HepG2 (cell line): ENCODE measurements around the gene C3orf18. TPM values are rescaled to one million over a fixed set of nuclear protein-coding genes. Genes with fewer than 3 reads are reported as not detected.

Experiments used
- ATAC-seq: fragments of 200-7000 bp; cut with Tn5 transposase; 3 replicates; pipeline ENCODE4 v1.9.1; 2020; ENCODE audit warnings: mild to moderate bottlenecking, moderate library complexity
- BruUV-seq: library from RNA; stranded (reverse); fragments of 400-500 nt; replicated peaks from 2 replicates; lab custom pipeline; 2021; lab: Mats Ljungman, UMichigan
- CTCF ChIA-PET: fragments of 300-600 bp; formaldehyde crosslinking; extraction: SDS; loops from one replicate; lab custom pipeline; 2021; ENCODE audit warnings: low total read pairs, inconsistent platforms, low intra/inter-chr PET ratio; lab: Yijun Ruan, JAX
- POLR2A ChIA-PET: fragments of 350-600 bp; sonication (Branson Sonifier 250); formaldehyde crosslinking; loops from one replicate; lab custom pipeline; 2020; ENCODE audit warnings: antibody characterized with exemption, inconsistent platforms; lab: Yijun Ruan, JAX
- DNase-seq: peaks from one replicate; pipeline ENCODE4 v3.0.0-alpha.2; 2015; ENCODE audit warnings: low spot score
- FAIRE-seq: peaks from 3 replicates; lab custom pipeline; 2011; peaks lifted over from hg19 to GRCh38; lab: Jason Lieb, UNC
- H2AFZ ChIP-seq: one replicate; pipeline ENCODE4 v1.6.1; 2011; ENCODE audit warnings: low read length, inconsistent platforms
- H3K27ac ChIP-seq: fragments of 300-600 bp; 3 replicates; pipeline ENCODE4 v1.8.0; 2011; ENCODE audit warnings: mixed run types, mild to moderate bottlenecking, mixed read lengths, low read length, inconsistent platforms; ENCODE audit not compliant: insufficient read depth; ENCODE audit errors: extremely low read length
- H3K27me3 ChIP-seq, 2 experiments: fragments of 200-600 bp in 1 of 2; 2 replicates in 1 of 2; 3 replicates in 1 of 2; pipeline versions ENCODE4 v1.6.0 to v1.8.0; 2011; ENCODE audit warnings: low read length in 2 of 2, mild to moderate bottlenecking in 2 of 2, moderate library complexity in 2 of 2, inconsistent platforms in 1 of 2; ENCODE audit not compliant: insufficient read depth in 2 of 2, control insufficient read depth in 1 of 2
- H3K36me3 ChIP-seq, 2 experiments: fragments of 200-600 bp in 1 of 2; replicated peaks in 1 of 2; 2 replicates in 1 of 2; 3 replicates in 1 of 2; pipeline versions ENCODE4 v1.5.1 to v1.8.0; 2011; ENCODE audit warnings: low read length in 2 of 2, inconsistent platforms in 1 of 2; ENCODE audit not compliant: insufficient read depth in 2 of 2, control insufficient read depth in 1 of 2
- H3K4me1 ChIP-seq: 2 replicates; pipeline ENCODE4 v1.5.1; 2012; ENCODE audit warnings: low read length, inconsistent platforms; ENCODE audit not compliant: insufficient read depth
- H3K4me2 ChIP-seq: 2 replicates; pipeline ENCODE4 v1.6.0; 2011; ENCODE audit warnings: low read depth, low read length, inconsistent platforms
- H3K4me3 ChIP-seq, 3 experiments: fragments of 200-600 bp in 1 of 3; sonication (generic), shearing (Covaris generic) in 1 of 3; replicated peaks in 1 of 3; 2 replicates each; pipeline ENCODE4 v1.5.1; 2011 to 2016; ENCODE audit warnings: low read length in 3 of 3, inconsistent platforms in 2 of 3, low read depth in 2 of 3, mild to moderate bottlenecking in 2 of 3, control low read depth in 1 of 3, mixed read lengths in 1 of 3; ENCODE audit not compliant: insufficient read depth in 1 of 3
- H3K79me2 ChIP-seq: one replicate; pipeline ENCODE4 v1.6.1; 2011; ENCODE audit warnings: low read length, inconsistent platforms; ENCODE audit not compliant: insufficient read depth
- H3K9ac ChIP-seq: 2 replicates; pipeline ENCODE4 v1.6.0; 2011; ENCODE audit warnings: mild to moderate bottlenecking, low read depth, low read length, inconsistent platforms; ENCODE audit not compliant: insufficient read depth
- H3K9me3 ChIP-seq: 2 replicates; pipeline ENCODE4 v1.5.1; 2012; ENCODE audit warnings: mild to moderate bottlenecking, low read length
- H4K20me1 ChIP-seq: 2 replicates; pipeline ENCODE4 v1.6.0; 2011; ENCODE audit warnings: inconsistent platforms, mild to moderate bottlenecking, low read length, moderate library complexity; ENCODE audit not compliant: insufficient read depth
- CC2D1A ChIP-seq: sonication (generic); formaldehyde crosslinking; IDR thresholded peaks from 2 replicates; pipeline ENCODE4 v1.8.1; 2023; ENCODE audit warnings: mild to moderate bottlenecking, missing genetic modification reagents
- ZFP36L2 ChIP-seq: sonication (generic); formaldehyde crosslinking; IDR thresholded peaks from 2 replicates; pipeline ENCODE4 v1.4.0; 2020; ENCODE audit warnings: missing genetic modification reagents
- WGBS: methylation state at CpG from one replicate; pipeline ENCODE4 v1.1.6; 2017; ENCODE audit warnings: low lambda C conversion rate; 5-methylcytosine and 5-hydroxymethylcytosine counted together
- in situ Hi-C: cut with HindIII; loops from 2 replicates; pipeline ENCODE4 v1.10.0; 2017; ENCODE audit warnings: low pct_unique_long_range_greater_than_20kb; ENCODE audit not compliant: extremely low pct_ligation_motif_present
- intact Hi-C: fragments of 100-400 bp; cut with micrococcal nuclease; formaldehyde crosslinking; loops from one replicate; pipeline ENCODE4 v1.10.0; 2022; ENCODE audit not compliant: unreplicated experiment
- polyA plus RNA-seq, 8 experiments: library from polyadenylated mRNA; depleted of rRNA in 3 of 8; stranded (reverse) in 7 of 8; unstranded in 1 of 8; fragments of >200 nt; fragmentation: Illumina TruSeq in 4 of 8; extraction: Trizol in 4 of 8; gene quantifications; 2 replicates each; pipeline versions ENCODE4 v1.2.1 to v1.2.3, GENCODE V29; 2011 to 2016; ENCODE audit warnings: low read depth in 4 of 8, missing spikeins in 1 of 8, mixed read lengths in 1 of 8; ENCODE audit not compliant: insufficient read depth in 1 of 8
- total RNA-seq, 5 experiments: library from RNA; depleted of rRNA; stranded (reverse); fragments of >200 nt; fragmentation: Illumina TruSeq; extraction: Trizol; gene quantifications; 2 replicates each; pipeline ENCODE4 v1.2.3, GENCODE V29; 2016; ENCODE audit warnings: low read depth in 1 of 5
- TF ChIP-seq, protein P1 (sequence below): sonication (generic); formaldehyde crosslinking; IDR thresholded peaks from 2 replicates; pipeline ENCODE4 v1.5.0; 2020; ENCODE audit warnings: mild to moderate bottlenecking, missing genetic modification reagents
- TF ChIP-seq, protein P2 (sequence below): sonication (generic); formaldehyde crosslinking; IDR thresholded peaks from 2 replicates; pipeline ENCODE4 v1.9.0; 2021; ENCODE audit warnings: missing genetic modification reagents, borderline replicate concordance

The C3orf18 gene
- total and polyA plus RNA-seq, 2 of the 13 experiments (the other 11 are each of a cell fraction or from before 2014, with no cell fraction given): 1.6 to 4.8 TPM

DNA sequence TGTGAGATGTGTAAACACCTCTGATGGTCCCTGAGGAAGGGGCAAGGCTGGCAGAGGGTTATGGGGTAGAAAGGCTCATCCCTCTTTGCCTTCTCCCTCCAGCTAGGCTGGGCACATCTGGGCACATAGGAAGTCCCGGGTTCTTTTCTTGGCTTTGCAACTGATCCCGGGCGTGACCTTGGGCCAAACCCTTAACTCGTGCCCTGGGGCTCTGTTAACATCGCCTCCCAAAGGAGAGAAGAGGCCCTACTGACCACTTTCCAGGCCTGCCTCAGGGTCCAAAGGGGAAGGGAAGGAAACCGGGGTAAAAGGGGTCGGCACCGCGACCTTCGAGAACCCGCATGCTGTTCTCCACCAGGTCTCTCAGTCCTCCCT, 549 bp downstream of the C3orf18 start (continued):
- TF ChIP-seq, protein P1, sequence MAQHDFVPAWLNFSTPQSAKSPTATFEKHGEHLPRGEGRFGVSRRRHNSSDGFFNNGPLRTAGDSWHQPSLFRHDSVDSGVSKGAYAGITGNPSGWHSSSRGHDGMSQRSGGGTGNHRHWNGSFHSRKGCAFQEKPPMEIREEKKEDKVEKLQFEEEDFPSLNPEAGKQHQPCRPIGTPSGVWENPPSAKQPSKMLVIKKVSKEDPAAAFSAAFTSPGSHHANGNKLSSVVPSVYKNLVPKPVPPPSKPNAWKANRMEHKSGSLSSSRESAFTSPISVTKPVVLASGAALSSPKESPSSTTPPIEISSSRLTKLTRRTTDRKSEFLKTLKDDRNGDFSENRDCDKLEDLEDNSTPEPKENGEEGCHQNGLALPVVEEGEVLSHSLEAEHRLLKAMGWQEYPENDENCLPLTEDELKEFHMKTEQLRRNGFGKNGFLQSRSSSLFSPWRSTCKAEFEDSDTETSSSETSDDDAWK: no peak
- TF ChIP-seq CC2D1A: no peak

DNA sequence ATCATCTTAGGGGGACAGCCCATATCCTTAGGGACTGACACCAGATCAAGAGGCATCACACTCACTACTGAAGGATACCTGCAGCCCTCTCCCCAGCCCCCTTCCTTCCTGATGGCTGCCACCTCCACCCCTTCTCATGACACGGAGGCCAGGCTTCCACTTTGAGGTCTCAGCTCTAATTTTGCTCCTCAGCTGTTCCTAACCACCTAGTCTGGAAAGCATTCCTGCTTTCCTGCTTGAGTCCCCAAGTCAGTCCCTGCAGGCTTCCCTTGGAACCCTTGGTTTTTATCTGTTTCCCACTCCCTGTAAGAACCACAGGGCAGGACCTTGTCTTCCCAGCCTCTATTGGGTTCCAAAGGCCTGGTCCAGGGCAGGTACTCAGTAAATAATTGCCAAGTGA, 3.2 kb downstream of the C3orf18 start:
- Histone ChIP-seq H3K4me1 (peaks cover 23% of the 10 kb centered on the region), H2AFZ (no peak overlapping the region), H3K4me2 (no peak overlapping the region), H3K9me3 (no peaks in the 10 kb centered on the region), H4K20me1 (no peaks in the 10 kb centered on the region), H3K36me3 (no peaks in the 10 kb centered on the region), H3K4me3 (no peak overlapping the region), H3K9ac (no peak overlapping the region), H3K27ac (no peak overlapping the region), H3K79me2 (no peaks in the 10 kb centered on the region)
- no peak for ATAC-seq
- POLR2A ChIA-PET: no interaction called here
- CTCF ChIA-PET: no interaction called here
- DNase-seq: no peak
- WGBS: 0% methylated on average over 1 of the region's 1 CpG
- intact Hi-C loops: no loop called here
- no peak for FAIRE-seq
- BruUV-seq: no TSS peak
- TF ChIP-seq ZFP36L2 (CRISPR knock-in tag): no peak
- TF ChIP-seq, protein P2, sequence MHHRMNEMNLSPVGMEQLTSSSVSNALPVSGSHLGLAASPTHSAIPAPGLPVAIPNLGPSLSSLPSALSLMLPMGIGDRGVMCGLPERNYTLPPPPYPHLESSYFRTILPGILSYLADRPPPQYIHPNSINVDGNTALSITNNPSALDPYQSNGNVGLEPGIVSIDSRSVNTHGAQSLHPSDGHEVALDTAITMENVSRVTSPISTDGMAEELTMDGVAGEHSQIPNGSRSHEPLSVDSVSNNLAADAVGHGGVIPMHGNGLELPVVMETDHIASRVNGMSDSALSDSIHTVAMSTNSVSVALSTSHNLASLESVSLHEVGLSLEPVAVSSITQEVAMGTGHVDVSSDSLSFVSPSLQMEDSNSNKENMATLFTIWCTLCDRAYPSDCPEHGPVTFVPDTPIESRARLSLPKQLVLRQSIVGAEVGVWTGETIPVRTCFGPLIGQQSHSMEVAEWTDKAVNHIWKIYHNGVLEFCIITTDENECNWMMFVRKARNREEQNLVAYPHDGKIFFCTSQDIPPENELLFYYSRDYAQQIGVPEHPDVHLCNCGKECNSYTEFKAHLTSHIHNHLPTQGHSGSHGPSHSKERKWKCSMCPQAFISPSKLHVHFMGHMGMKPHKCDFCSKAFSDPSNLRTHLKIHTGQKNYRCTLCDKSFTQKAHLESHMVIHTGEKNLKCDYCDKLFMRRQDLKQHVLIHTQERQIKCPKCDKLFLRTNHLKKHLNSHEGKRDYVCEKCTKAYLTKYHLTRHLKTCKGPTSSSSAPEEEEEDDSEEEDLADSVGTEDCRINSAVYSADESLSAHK (CRISPR knock-in tag): no peak
- TF ChIP-seq, all 625 proteins: peak for 0
- in situ Hi-C loops: no loop called here
- H3K27me3 ChIP-seq: peaks cover 4 to 32% of the 10 kb centered on the region in 2 experiments; a peak in 3 of 5 replicates
